HepG2 (cell line): ENCODE data around the gene B3GAT3. TPM values are rescaled to one million over a fixed set of nuclear protein-coding genes. Genes with fewer than 3 reads are reported as not detected.

Experiments used
- ATF1 ChIP-seq: IDR thresholded peaks from 2 replicates; pipeline ENCODE4 v1.6.1; 2016; ENCODE audit warnings: mild to moderate bottlenecking, control low read depth
- FLYWCH1 ChIP-seq: sonication (generic); formaldehyde crosslinking; IDR thresholded peaks from 2 replicates; pipeline ENCODE4 v1.8.1; 2023; ENCODE audit warnings: mild to moderate bottlenecking, missing genetic modification reagents
- HDAC2 ChIP-seq: sonication (generic); formaldehyde crosslinking; IDR thresholded peaks from 2 replicates; pipeline ENCODE4 v1.4.0; 2020; ENCODE audit warnings: missing genetic modification reagents
- HNF4A ChIP-seq: sonication (generic); formaldehyde crosslinking; IDR thresholded peaks from 2 replicates; pipeline ENCODE4 v1.4.0; 2020; ENCODE audit warnings: missing genetic modification reagents
- HNRNPUL1 ChIP-seq: fragments of 200-400 bp; formaldehyde crosslinking; IDR thresholded peaks from 2 replicates; pipeline ENCODE4 v1.6.1; 2017; ENCODE audit warnings: low read depth, mild to moderate bottlenecking, low read length, moderate library complexity
- KDM1A ChIP-seq: IDR thresholded peaks from 2 replicates; pipeline ENCODE4 v1.6.1; 2016; ENCODE audit warnings: missing compliant biosample characterization
- KMT2A ChIP-seq: sonication (generic); formaldehyde crosslinking; IDR thresholded peaks from 2 replicates; pipeline ENCODE4 v1.4.0; 2020; ENCODE audit warnings: missing genetic modification reagents
- MAFK ChIP-seq, 2 experiments: IDR thresholded peaks in 1 of 2; conservative IDR thresholded peaks in 1 of 2; 2 replicates each; pipeline ENCODE4 v1.6.1; 2011; ENCODE audit warnings: improper control_type of control experiment in 2 of 2, low read length in 2 of 2
- MLX ChIP-seq: IDR thresholded peaks from 2 replicates; pipeline ENCODE4 v1.6.1; 2016
- MNT ChIP-seq: fragments of 450-650 bp; IDR thresholded peaks from 2 replicates; pipeline ENCODE4 v1.6.1; 2016
- NBN ChIP-seq: fragments of 450-650 bp; conservative IDR thresholded peaks from 2 replicates; pipeline ENCODE4 v1.6.1; 2017
- NPAS2 ChIP-seq: sonication (generic); formaldehyde crosslinking; IDR thresholded peaks from 2 replicates; pipeline ENCODE4 v1.8.0; 2022; ENCODE audit warnings: mild to moderate bottlenecking, missing genetic modification reagents, borderline replicate concordance
- PAXIP1 ChIP-seq: sonication (generic); formaldehyde crosslinking; conservative IDR thresholded peaks from 2 replicates; pipeline ENCODE4 v1.4.0; 2020; ENCODE audit warnings: mild to moderate bottlenecking, missing genetic modification reagents, moderate library complexity
- PHF20 ChIP-seq: sonication (generic); formaldehyde crosslinking; IDR thresholded peaks from 2 replicates; pipeline ENCODE4 v1.5.0; 2020; ENCODE audit warnings: mild to moderate bottlenecking, missing genetic modification reagents
- RFXAP ChIP-seq: sonication (generic); formaldehyde crosslinking; IDR thresholded peaks from 2 replicates; pipeline ENCODE4 v1.4.0; 2020; ENCODE audit warnings: missing genetic modification reagents, borderline replicate concordance
- SOX13 ChIP-seq, 3 experiments: fragments of 450-650 bp in 1 of 3; sonication (generic) in 1 of 3; formaldehyde crosslinking in 1 of 3; IDR thresholded peaks in 2 of 3; conservative IDR thresholded peaks in 1 of 3; 2 replicates each; pipeline versions ENCODE4 v1.5.0 to v1.6.1; 2016 to 2020; ENCODE audit warnings: antibody characterized with exemption in 1 of 3, mild to moderate bottlenecking in 1 of 3, missing compliant biosample characterization in 1 of 3, missing genetic modification reagents in 1 of 3, moderate library complexity in 1 of 3
- ZBTB26 ChIP-seq: IDR thresholded peaks from 2 replicates; pipeline ENCODE4 v1.6.1; 2016; ENCODE audit warnings: missing compliant biosample characterization, missing genetic modification reagents, borderline replicate concordance
- ZC3H13 ChIP-seq: sonication (generic); formaldehyde crosslinking; IDR thresholded peaks from 2 replicates; pipeline ENCODE4 v1.8.1; 2023; ENCODE audit warnings: mild to moderate bottlenecking, missing genetic modification reagents, moderate library complexity
- ZFAT ChIP-seq: sonication (generic); formaldehyde crosslinking; conservative IDR thresholded peaks from 2 replicates; pipeline ENCODE4 v1.8.1; 2023; ENCODE audit warnings: missing genetic modification reagents, inconsistent platforms
- ZNF629 ChIP-seq: sonication (generic); formaldehyde crosslinking; conservative IDR thresholded peaks from 2 replicates; pipeline ENCODE4 v1.5.0; 2020; ENCODE audit warnings: missing genetic modification reagents
- ZNF737 ChIP-seq: sonication (generic); formaldehyde crosslinking; IDR thresholded peaks from 2 replicates; pipeline ENCODE4 v1.5.0; 2020; ENCODE audit warnings: missing genetic modification reagents, mild to moderate bottlenecking, borderline replicate concordance
- ZNF850 ChIP-seq: sonication (generic); formaldehyde crosslinking; conservative IDR thresholded peaks from 2 replicates; pipeline ENCODE4 v1.9.0; 2021; ENCODE audit warnings: mild to moderate bottlenecking, missing genetic modification reagents
- polyA plus RNA-seq, 8 experiments: library from polyadenylated mRNA; depleted of rRNA in 3 of 8; stranded (reverse) in 7 of 8; unstranded in 1 of 8; fragments of >200 nt; fragmentation: Illumina TruSeq in 4 of 8; extraction: Trizol in 4 of 8; gene quantifications; 2 replicates each; pipeline versions ENCODE4 v1.2.1 to v1.2.3, GENCODE V29; 2011 to 2016; ENCODE audit warnings: low read depth in 4 of 8, missing spikeins in 1 of 8, mixed read lengths in 1 of 8; ENCODE audit not compliant: insufficient read depth in 1 of 8
- total RNA-seq, 5 experiments: library from RNA; depleted of rRNA; stranded (reverse); fragments of >200 nt; fragmentation: Illumina TruSeq; extraction: Trizol; gene quantifications; 2 replicates each; pipeline ENCODE4 v1.2.3, GENCODE V29; 2016; ENCODE audit warnings: low read depth in 1 of 5

The B3GAT3 gene
- total and polyA plus RNA-seq, 2 of the 13 experiments (the other 11 are each of a cell fraction or from before 2014, with no cell fraction given) = 21.3 to 26.1 TPM

- TF ChIP-seq ATF1 (CRISPR knock-in tag) = peak; percentile 93
- no peak for TF ChIP-seq HNF4A (CRISPR knock-in tag)
- peak; percentile 97 for TF ChIP-seq PHF20 (CRISPR knock-in tag)
- TF ChIP-seq RFXAP (CRISPR knock-in tag) = peak; percentile 94
- no peak for TF ChIP-seq ZNF850
- TF ChIP-seq FLYWCH1 = no peak
- TF ChIP-seq HDAC2 (CRISPR knock-in tag) = peak; percentile 89
- TF ChIP-seq HNRNPUL1 = no peak
- TF ChIP-seq PAXIP1 (CRISPR knock-in tag) = peak; percentile 64
- no peak for TF ChIP-seq SOX13 (IDR thresholded peaks at IDR 0.05)
- peak in 1 of 2 experiments; percentile 65; a peak in 2 of 4 replicates for TF ChIP-seq SOX13 (CRISPR knock-in tag; conservative IDR thresholded peaks at IDR 0.05 in 1 of 2, IDR thresholded peaks at IDR 0.05 in 1 of 2)
- TF ChIP-seq ZBTB26 (CRISPR knock-in tag) = peak; percentile 53; the same call in 1 of the 2 replicates
- TF ChIP-seq ZNF737 (CRISPR knock-in tag) = no peak
- no peak for TF ChIP-seq NBN
- TF ChIP-seq ZFAT = no peak
- no peak; the same call in 1 of the 2 replicates for TF ChIP-seq MLX
- no peak; the same call in none of the 2 replicates for TF ChIP-seq ZC3H13
- TF ChIP-seq ZNF629 (CRISPR knock-in tag) = no peak
- peak; percentile 95 for TF ChIP-seq KMT2A
- TF ChIP-seq MAFK (conservative IDR thresholded peaks at IDR 0.05 in 1 of 2, IDR thresholded peaks at IDR 0.05 in 1 of 2; ENCODE audit: low read length in 2 of 2) = no peak
- TF ChIP-seq KDM1A (CRISPR knock-in tag) = no peak
- TF ChIP-seq NPAS2 (CRISPR knock-in tag) = no peak
- TF ChIP-seq MNT = peak; percentile 74
These were observed 30.2 kb downstream of the B3GAT3 start, which contains the start of gene TUT1 (continued) for GRCh38 chr11:62591448-62592145.
